ELF-1 (cell line): ENCODE results near the gene IL6.
"Not testable (repeated sequence)": the region's sequence is repeated elsewhere in the genome, so short reads cannot be mapped to it uniquely, and the experiment has no call there.

ENCODE experiments used
- DNase-seq: peaks from one replicate; pipeline ENCODE4 v3.0.0-alpha.2; 2016; ENCODE audit warnings: low read depth, low spot score

IL6 gene

DNA sequence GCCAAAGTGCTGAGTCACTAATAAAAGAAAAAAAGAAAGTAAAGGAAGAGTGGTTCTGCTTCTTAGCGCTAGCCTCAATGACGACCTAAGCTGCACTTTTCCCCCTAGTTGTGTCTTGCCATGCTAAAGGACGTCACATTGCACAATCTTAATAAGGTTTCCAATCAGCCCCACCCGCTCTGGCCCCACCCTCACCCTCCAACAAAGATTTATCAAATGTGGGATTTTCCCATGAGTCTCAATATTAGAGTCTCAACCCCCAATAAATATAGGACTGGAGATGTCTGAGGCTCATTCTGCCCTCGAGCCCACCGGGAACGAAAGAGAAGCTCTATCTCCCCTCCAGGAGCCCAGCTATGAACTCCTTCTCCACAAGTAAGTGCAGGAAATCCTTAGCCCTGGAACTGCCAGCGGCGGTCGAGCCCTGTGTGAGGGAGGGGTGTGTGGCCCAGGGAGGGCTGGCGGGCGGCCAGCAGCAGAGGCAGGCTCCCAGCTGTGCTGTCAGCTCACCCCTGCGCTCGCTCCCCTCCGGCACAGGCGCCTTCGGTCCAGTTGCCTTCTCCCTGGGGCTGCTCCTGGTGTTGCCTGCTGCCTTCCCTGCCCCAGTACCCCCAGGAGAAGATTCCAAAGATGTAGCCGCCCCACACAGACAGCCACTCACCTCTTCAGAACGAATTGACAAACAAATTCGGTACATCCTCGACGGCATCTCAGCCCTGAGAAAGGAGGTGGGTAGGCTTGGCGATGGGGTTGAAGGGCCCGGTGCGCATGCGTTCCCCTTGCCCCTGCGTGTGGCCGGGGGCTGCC lies at the start of gene IL6:
Gene IL6 (plus strand): TSS at position 294 of the 807 bp plus-strand sequence. CDS start 63 bp downstream, at position 357.
- DNase-seq: peak; percentile 93

DNA sequence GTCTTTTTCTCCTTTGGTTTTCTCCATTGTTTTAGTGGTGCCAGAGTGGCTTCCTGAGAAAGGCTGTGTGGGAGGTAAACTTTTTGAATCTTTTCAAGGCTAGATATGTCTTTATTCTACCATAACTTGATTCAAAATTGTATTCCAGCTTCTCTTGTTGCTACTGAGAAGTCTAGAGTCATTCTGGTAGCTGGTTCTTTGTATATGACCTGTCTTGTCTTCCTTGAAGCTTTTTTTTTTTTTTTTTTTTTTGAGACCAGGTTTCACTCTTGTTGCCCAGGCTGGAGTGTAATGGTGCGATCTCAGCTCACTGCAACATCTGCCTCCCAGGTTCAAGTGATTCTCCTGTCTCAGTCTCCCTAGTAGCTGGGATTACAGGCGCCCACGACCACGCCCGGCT lies 49.7 kb upstream of the IL6 start:
- not testable (repeated sequence) for DNase-seq

DNA sequence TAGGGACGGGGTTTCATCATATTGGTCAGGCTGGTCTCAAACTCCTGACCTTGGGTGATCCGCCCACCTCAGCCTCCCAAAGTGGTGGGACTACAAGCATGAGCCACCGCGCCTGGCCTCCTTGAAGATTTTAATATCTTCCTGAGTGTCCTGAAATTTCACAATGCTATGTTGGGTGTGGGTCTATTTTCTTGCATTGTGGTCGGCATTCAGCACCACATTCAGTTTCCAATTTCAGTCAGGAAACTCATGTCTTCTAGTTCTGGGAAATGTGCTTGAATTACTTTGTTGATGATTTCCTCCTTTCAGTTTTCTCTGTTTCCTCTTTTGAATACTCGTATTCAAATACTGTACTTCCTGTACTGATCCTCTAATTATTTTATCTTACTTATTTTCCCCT lies 49.3 kb upstream of the IL6 start:
- DNase-seq: no peak

GRCh38 chr7:22680482-22680911 lies 46.5 kb upstream of the IL6 start:
- no peak for DNase-seq

GRCh38 chr7:22681312-22681711 lies 45.7 kb upstream of the IL6 start:
- DNase-seq: no peak

DNA sequence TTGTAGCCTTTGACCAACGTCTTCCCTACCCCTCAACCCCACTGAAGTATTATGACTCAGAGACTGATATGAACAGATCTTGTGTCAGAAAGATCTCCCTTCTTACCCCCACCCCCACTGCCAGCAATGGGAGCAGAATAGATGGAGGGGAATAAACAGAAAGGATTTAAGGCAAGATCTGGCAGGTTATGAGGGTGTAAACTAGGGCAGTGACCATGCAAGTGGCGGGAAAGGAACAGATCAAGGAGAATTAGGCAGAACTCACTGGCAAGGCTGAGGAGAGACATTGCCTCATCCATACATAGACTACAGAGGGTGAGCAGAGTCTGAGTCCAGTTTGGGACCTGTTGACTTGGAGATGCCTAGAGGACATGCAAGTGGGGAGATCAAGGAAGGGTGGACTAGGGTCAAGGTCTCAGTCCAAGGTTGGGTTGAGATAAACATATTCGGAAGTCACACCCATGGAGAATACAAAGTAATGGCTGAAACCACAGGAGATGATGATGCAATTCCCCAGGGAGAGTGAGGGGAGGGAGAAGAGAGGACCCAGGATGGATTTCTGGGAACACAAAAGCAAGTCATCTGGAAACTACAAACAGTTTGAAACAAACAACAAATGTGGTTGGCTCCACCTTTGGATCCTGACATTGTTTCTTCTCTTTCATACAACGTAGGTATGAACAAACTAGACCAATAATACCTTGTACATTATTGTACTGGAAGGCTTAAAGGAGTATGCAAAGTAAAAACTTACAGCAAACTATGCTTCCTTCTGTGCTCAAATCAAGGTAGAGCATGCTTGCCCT lies 44.9 kb upstream of the IL6 start:
- no peak for DNase-seq

GRCh38 chr7:22683379-22683778 lies 43.6 kb upstream of the IL6 start:
- no peak for DNase-seq

DNA sequence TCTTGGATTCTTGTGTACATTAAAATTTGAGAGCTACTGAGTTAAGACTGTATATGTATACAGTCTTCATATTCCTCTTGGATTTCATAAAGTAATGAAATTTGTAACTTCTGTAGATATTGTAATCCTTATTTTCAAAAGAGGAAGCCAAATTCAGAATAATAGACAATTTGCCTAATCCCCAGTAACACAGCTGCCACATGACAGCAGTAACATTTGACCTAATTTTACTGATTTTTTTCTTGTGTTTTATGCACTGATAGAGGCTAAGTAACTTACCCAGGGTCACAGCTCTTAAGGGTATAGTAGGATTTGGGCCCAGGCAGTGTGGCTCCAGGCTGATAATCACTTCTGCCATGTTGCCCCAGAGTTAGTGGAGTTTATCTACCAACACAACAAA lies 40.4 kb upstream of the IL6 start:
- DNase-seq: no peak

DNA sequence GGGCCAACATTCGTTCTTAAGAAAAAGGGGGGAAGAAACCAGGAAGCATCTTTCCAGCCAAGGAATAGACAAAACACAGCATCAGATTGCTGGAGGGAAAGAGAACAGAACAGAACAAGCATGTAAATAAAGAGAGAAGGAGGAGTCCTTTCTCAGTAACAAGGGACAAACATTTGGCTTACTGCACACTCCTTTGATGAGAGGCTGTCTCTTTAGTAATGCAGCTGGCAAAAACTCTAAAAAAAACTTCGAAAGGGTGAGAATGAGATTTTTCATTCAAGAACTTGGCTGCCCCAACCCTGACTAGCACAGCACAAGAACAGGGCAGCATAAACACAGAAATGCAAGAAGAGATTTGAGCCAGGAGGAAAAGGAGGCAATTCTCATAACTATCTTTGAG lies 38.9 kb upstream of the IL6 start:
- no peak for DNase-seq

DNA sequence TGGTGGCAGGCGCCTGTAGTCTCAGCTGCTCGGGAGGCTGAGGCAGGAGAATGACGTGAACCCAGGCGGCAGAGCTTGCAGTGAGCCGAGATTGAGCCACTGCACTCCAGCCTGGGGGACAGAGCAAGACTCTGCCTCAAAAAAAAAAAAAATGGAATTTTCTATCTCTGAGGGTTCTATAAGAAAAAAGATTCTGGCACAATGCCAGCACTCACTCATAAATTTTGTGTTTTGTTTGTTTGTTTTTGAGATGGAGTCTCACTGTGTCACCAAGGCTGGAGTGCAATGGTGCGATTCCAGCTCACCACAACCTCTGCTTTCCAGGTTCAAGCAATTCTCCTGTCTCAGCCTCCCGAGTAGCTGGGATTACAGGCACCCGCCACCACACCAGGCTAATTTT lies 38.1 kb upstream of the IL6 start:
- not testable (repeated sequence) for DNase-seq

DNA sequence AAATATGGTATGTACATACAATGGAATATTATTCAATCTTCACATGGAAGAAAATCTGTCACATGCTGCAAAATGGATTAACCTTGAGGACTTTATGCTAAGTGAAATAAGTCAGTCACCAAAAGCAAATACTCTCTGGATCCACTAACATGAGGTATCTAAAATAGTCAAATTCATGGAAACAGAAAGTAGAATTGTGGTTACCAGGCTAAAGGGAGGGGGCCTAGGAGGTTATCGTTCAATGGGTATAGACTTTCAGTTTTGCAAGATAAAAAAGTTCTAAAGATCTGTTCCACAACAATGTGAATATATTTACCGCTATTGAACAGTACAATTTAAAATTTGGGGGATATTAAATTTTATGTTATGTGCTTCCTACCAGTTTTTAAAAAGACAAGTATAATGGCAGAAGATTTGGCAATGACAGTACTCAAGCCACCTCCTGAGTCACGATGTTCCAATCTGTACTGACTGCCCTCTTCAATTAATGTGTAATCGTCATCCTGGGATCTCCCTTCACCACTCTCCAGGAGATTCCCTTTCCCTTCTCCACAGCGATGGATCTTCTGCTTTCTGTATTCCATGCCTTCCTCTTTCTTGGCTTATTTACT lies 32.3 kb upstream of the IL6 start:
- no peak for DNase-seq

- no peak for DNase-seq
These were observed 31.4 kb upstream of the IL6 start for GRCh38 chr7:22695476-22696132.

DNA sequence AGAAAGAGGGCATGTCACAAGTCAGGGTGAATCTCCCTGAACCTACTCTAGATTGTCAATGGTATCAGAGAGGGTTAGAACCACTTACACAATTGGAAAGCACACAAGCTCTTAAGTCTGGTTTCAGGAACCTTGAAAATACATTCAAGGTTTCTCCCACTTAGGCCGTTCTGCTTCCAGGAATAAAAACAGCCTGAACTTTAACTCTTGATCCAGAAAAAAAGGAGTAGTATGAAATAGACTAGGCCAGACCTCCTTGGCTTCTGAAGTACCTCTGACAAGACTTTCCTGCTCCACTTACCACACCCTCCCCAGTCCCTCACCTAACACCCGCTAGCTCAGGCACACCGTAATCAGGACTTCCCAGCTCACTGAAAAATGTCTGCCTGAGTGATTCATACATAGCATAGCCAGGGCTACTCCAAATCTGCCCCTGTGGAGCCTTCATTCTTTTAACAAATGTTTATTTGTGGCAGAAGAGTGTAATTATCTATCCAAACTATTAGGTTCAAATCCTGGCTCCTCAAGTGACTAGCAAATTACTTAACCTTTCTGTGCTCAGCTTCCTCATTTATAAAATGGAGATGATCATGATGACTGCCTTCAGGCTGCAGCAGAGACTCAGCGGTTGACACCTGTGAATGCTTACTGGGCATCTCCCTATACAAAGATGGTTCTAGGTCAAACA lies 30.3 kb upstream of the IL6 start:
- peak; percentile 59 for DNase-seq

DNA sequence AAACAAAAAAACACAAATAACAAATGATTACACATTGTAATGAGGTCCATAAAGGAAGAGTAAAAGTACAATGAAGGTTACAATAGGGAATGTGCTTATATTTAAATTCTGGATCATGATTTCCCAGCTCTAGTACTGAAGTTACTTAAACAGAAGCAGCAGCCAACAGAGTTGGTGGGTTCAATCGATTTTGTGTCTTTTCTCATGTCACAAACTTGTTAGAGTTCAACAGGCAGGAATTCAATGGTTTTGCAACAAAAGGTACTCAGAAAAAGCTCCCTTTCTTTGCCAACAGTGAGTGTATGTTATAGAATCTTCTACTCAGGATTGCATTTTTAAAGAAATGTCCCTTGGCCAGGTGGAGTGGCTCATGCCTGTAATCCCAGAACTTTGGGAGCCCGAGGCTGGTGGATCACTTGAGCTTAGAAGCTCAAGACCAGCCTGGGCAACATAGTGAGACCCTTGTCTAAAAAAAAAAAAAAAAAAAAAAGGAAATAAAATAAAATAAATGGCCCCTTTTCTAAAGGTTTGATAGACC lies 29.6 kb upstream of the IL6 start:
- DNase-seq: no peak

- DNase-seq: peak; percentile 79
These were observed 29.0 kb upstream of the IL6 start for GRCh38 chr7:22697876-22698606.

- DNase-seq: no peak
These were observed 28.2 kb upstream of the IL6 start for GRCh38 chr7:22698767-22699166.

GRCh38 chr7:22700559-22701002 lies 26.4 kb upstream of the IL6 start:
- DNase-seq: no peak

- no peak for DNase-seq
These were observed 24.5 kb upstream of the IL6 start for GRCh38 chr7:22702516-22702915.

- DNase-seq: peak; percentile 79
These were observed 23.7 kb upstream of the IL6 start for GRCh38 chr7:22703107-22703855.
